Stimulated activated CD8-positive, alpha-beta memory T cell treated with anti-CD3 and anti-CD28 coated beads, Interleukin-12 subunit alpha, Interleukin-12 subunit beta, amount 100 ng/mL, for 4 hours (primary cell): ENCODE results near the gene FNDC3B.

Source experiments
- DNase-seq: peaks from one replicate; pipeline ENCODE4 v3.0.0-alpha.2; 2020; ENCODE audit warnings: low read depth

Gene FNDC3B

DNA sequence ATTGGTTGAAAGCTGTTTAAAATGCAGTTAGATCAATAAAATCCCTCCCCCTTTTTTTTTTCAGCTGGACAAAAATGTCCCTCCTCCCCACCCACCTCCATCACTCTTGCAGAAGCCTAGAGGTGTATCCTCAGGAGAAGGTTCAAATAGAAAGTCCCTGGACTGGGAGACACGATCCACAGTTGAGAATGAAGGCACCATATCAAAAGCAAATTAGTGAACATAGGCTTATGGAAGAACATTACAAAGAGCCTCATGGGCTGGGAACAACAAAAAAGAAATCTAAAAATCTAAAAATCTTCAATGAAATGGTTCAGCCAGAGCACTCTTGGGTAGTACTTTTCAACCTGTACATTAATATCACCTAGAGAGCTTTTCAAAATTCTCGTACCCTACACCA lies 362.7 kb downstream of the FNDC3B start:
- DNase-seq, result no peak

DNA sequence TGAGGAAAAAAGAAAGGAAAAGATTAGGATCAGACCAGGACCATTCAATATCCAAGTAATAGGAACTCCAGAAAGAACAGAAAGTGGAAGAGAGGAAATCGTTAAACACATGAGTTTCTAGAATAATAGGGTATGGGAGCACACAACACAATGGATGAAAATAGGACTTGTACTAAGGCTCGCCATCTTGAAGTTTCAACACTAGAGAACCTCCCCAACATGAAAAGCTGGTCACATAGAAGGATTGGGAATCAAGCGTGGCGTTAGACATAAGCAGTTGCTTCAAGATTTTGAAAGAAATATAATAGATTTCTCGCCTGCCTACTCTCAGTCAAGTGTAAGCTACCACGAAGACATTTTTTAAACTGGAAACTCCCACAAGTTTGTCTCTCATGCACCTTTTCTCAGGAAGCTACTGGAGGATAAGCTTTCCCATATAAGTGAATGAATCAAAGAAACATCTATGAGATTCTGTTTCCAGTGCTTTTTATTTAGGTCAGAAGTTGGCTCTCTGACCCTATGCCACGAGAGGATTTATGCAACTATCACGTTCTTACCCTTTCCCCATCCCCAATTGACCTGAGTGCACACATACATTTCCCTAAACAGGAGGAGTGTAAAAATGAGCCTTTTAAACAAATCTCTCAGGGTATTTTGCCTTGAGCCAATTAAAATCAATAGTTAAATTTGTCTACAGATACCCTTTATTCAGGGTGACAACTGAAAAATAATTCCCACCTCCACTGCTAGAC lies 363.7 kb downstream of the FNDC3B start:
- DNase-seq, result no peak

DNA sequence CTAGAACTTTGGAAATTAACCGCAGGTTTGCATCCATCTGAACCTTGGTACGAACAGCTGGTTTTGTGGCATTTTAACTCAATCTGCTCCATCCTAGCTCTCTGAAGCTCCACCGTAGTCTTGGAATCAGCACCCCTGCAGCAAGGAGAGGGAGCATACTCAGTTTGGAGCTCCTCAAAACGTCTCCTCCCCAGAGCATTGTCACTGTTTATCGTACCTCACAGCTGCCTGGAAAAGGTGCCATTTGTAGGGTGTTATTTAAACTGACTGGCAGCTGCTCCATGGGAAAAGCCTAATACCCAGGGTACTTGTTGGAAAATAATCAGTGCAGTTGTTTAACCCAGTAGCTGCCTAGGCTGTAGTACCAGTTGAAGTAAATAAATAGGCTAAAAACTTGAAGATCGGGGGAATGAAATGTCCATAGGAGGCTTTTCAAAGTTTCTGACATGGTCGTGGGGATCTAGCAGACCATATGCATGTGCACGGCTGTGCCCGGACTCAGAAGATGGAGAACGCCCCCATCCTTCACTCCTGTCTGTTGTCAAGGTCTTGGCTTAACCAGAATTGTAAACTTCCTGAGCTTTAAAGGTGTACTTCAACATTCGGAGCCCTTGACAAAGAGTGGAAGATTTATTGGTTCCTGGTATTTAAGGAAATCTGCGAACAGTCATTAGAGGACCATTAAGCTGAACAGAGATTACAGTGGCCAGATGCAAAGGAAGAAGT lies 365.0 kb downstream of the FNDC3B start:
- DNase-seq, result no peak

DNA sequence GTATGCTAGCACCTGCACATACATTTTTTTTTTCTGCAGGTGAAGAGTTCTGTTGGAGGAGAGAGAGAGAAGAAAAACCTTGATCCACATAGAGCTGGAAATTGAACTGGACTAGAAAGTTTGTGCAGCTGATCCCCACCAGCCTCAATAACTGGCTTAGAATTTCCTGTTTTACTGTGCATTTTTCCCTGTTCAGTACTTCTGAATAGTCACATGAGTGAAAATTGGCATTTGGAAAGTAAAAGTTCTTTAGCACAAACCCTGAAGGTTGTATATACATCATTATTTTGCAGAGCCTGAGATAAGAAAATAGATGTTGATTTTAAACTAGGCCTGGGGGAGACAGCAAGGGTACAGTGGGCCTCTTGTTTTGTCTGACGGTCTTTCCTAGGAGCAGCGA lies 366.5 kb downstream of the FNDC3B start:
- no peak for DNase-seq

DNA sequence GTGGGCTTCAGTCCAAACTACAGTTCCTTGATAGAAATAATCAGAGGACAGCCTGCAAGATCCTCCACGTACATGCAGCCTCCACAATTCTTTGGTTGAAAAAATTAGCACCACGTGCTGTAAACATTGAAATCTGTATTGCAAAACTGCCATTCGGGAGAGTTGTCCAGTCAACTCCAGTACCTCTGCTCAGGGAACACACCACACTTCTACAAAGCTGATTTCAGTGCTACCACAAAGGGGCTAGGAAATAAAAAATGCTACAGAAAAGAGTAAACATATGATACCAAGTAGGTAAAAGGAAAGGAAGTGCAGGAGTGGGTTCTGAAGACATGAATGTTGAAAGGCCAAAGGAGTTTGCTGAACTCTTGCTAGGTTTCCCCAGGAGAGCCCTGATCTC lies 368.5 kb downstream of the FNDC3B start:
- DNase-seq, result no peak

DNA sequence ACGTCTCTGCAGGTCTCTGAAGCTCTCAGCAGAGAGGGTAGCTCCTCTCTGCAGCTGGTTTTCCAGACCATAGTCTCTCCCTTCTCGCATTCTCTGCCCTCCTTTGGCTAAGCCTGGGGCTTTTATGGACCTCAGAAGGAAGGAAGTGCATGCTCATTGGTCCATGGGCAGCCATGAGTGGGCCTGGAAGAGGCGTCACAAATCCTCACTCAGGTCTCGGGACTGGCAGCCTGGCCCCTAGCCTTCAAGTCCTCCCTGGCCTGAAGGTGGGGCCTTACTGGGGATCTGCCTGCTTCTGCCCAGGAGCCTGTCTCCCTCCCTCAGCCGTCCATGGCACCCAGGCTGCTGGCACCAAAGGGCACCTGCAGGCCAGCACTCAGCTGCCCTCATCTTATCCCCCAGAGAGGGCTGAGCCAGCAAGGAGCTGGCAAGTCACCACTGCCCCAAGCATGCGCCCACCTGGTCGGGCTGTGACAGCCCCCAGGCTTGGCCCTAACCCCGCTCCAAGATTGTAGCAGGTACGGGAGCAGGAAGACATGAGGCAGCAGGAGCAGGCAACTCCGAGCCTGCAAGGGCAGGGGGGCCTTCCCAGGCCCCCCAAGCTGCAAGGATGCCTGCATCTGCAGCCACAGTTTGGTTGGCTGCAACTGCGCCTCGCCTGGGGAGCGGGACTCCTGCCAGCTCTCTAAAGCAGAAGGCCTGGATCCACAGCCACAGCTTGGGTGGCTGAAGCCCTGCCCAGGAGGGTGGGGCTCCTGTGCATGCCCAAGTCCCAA lies 371.5 kb downstream of the FNDC3B start:
- DNase-seq, result no peak

DNA sequence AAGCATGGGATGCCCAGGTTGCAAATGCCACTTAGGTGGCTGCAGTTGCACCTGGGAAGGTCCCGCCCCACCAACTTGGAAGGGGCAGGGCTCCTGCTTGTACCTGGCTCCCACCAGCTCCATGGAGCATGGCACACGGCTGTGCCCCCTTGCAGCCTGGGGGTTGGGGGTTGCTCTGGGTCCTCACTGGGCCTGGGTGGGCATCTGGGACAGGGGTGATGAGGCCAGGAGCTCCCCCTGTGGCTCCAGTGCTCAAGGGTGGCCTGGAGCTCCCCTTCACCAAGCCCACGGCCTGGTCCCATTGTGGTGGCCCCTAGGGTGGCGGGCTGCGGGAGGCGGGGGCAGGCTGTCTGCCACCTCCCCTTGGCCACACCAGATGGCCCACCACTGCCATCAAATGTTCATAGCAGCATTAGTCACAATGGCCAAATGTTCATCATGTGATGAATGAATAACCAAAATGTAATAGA lies 372.1 kb downstream of the FNDC3B start:
- no peak for DNase-seq

DNA sequence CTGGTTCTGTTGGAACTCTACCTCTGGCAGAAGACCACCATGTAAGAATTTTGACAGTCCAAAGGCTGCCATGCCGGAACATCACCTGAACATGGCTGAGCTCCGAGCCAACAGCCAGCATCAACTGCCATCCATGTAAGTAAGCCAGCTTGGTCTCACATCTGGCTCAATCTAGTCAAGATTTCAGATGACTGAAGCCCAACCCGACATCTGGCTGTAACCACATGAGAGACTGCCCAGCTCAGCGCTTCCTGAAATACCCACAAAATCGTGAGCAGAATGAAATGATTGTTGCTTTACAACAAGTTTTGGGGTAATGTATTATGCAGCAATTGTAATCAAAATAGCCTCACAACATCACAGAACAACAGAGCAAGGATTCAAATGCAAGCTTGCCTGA lies 375.9 kb downstream of the FNDC3B start:
- no peak for DNase-seq

DNA sequence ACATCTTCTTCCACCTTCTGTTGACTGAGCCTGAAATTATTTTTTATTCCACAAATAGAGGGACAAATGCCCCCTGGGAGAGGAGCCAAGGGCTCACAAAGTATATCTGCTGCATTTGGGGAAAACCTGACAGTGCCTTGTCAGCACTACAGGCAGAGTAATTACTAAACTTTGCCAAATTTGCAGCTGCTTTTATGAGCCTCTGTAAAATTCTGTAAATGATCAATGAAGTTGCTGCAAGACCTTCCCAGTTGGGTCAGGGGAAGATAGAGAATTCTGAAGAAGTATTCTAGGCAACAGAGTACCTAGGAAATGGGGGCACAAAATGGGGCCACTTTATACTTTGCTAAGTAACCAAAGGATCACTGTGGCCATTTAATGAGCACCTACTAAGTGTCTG lies 398.3 kb downstream of the FNDC3B start:
- DNase-seq, result no peak

DNA sequence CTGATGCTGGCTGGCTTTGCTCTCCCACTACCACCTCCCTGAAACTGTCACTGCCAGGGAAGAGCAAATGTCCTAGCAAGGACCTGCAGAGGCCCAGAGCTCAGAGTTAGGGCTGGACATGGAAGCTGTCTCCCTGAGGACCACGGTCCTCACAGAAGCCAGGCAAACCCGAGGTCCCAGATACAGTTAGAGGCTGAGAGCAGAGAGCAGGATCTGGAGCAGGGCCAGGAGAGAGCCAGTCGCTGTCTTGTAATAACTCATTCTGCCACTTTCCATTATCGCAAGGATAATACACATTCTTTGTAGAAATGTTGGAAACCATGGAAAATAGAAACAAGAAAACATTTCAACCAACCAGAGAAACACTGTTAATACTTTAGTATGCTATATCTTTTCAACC lies 398.8 kb downstream of the FNDC3B start:
- DNase-seq, result no peak

DNA sequence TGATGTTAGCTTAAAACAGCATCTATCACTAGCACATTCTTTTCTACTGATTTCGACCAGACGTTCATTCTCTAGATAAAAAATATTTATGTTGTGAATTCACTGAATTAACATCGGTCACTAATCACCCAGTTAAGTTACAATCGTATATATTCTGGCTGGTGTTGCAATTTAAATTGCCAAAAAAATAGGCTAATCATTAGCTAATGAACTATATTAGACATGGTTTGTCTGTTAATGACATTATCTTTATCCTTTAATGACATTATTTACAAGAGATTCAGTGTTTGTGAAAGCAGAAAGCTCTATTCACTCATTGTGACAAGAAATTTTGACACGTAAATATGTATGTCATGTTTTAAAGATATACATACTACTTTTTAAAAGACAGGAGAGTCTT lies 402.2 kb downstream of the FNDC3B start:
- no peak for DNase-seq

DNA sequence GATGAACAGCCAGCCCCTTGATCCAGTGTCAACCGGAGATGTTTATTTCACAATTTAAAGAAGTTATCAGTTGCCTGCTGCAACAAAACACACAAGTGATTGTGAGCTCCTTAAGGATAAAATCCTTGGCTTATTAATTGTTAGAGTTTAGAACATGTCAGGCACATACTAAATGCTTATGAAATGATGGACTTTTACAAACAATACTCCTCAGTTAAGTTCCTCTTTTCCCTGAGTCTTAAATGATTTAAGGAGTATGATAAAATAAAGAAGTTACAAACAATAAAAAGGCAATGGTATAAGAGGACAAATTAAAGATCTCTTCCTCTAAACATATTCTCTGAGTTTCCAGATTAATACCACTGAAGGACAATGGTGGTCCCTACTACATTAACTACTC lies 403.2 kb downstream of the FNDC3B start:
- no peak for DNase-seq

DNA sequence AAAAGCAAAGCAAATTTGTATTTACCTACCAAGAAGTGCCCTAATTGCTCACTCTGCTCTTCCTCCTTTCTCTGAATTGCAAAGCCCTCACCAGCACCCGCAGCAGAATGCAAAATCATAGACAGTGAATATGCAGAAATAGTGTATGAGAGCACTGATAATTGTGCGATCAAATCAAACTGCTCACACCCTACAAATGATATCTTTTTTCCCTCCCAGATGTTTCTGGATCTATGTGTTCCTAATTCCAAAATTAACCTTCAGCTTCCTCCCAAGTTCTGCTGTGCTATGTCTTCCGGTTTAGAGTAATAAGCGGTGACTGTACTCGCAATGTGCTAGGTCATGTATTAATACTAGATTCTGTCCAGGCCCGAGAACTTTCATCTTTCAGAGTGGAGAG lies 405.4 kb downstream of the FNDC3B start:
- DNase-seq, result no peak

DNA sequence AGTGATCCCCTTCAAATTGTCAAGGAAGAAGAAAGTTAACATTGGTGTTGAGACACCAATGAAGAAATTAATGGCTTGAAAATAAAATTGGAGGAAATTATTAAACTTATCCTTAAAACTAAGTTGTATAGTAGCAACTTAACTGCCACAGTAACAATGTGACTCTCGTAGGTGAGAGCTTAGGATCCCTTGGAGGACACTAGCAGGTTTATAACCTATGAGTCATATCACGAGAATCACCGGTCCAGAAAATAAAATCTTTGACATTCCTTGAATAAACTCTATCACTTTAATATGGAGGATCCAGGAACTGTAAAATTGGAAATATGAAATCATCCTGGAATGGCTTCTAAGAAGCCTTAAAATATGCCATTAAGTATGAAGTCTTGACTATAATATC lies 406.8 kb downstream of the FNDC3B start:
- DNase-seq, result no peak

DNA sequence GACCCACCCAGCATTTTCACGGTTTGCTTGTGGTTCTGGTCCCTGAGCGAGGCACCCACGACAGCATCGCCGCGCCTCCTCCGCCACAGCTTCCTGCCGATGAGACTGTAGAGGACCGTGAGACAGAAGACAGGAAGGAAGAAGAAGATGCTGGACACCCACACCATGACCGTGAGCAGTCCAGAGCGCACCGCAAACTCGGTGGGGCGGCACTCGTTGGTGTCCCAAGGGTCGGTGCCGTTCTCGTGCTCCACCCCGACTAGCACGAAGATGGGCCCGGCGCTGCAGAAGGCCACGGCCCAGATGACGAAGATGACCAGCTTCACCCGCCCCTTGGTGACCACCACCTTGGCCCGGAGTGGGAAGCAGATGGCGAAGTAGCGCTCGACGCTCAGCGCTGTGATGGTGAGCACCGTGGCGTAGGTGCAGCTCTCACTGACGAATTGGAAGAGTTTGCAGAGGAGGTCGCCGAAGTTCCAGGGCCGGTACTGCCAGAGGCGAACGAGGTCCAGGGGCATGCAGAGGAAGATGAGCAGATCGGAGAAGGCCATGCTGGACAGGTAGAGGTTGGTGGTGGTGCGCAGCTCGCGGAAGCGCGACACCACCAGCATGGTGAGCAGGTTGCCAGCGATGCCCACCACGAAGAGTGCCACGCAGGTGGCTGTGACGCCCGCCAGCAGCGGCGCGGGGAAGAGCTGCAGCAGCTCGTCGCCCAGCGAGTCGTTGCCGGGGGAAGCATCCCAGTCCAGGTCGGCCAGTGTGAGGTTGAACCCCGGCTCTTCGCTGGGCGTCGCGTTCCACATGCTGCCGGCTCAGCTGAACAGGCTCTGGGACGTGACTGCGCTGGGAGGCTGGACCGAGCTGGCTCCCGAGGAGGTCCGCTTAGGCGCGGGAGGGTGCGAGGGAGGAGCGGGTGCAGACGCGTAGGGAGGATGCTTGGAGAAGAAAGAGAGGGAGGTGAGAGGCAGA lies 408.5 kb downstream of the FNDC3B start, which contains the start of gene GHSR:
Gene GHSR (minus strand): TSS at position 846 of the 969 bp plus-strand sequence. CDS start 43 bp downstream, at position 803.
- no peak for DNase-seq

DNA sequence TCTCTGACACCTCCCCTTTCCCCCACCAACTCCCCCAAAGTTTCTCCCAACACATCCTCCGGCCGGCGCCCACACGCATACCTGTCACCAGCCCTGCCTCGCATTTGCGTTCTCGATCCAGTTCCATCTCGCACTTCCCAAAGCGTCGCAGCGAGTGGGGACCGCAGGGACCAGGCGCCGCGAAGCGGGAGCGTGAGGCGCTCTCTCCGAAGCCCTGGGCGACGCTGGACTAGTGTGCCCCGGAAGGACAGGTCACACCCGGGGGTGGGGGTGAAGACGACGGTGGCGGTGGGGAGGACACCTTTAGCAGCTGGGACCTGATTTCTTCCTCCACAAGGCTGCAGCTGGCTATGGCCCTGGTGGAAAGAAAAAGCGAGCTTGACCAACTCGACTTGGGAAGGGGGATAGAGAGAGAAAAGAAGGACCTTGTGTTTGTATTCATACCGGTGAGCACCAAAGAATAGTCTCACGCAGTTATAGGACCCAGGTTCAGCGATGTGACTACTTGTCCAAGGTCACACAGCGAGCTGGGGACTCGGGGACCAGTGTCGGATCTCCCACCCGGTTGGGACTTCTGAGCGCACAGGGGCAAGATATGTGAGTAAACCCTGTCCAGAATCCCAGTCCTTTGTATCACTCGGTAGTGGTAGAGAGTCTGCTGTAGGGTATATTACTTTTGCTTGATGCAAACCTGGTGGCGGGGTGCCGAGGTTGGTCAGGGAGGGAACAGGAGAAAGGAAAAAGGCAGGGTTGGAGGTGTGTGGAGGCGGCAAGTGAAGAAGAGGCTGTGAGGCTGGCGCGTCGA lies 409.5 kb downstream of the FNDC3B start:
- no peak for DNase-seq

DNA sequence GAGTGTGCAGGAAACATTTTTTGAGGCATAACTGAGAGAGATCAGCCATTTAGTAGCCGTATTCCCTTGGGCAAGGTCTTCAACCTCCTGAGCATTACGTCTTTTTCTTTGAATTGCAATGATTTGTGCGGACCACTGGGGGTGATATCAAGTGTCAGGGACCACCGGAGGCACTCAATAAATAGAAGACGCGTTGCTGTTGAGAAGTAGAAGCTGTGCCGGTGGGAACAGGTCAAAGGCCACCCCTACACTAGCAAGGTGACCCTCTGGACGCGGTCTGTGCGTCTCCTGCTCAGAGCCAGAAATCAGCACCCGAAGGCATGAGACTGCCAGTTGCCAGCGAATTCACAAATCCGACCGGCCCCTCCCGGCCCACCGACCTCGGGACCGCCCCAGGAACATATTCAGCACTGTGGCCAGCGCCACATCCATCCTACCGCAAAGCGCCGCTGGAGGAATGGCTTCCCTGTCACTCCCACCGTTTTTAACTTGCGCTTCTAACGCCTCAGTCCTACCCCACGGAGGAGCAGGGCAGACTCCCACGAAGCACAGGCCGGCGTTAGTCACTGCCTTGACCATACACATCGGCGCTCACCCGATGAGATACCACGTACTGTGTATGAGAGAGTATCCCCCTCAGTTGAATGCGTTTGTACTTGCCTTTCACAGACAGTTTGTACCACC lies 410.2 kb downstream of the FNDC3B start:
- no peak for DNase-seq
